ENCODE data around the gene MYO1D. TPM values are rescaled to one million over a fixed set of nuclear protein-coding genes. Genes with fewer than 3 reads are reported as not detected.

MYO1D gene
- total RNA-seq, 2 experiments from 2014 or later: 2.2 to 2.3 TPM

GRCh38 chr17:32519228-32520103 lies 357.5 kb downstream of the MYO1D start:
- no peaks in the 10 kb centered on the region for H3K27me3 Mint-ChIP-seq (ENCODE audit: low read depth)
- H3K27ac Mint-ChIP-seq: peak overlapping the region; percentile 87
- H3K36me3 Mint-ChIP-seq (ENCODE audit: low read depth): peaks cover 8% of the 10 kb centered on the region
- H3K4me1 Mint-ChIP-seq (ENCODE audit: low read depth): peaks cover 85% of the 10 kb centered on the region
- peak overlapping the region; percentile 74 for H3K4me3 Mint-ChIP-seq
- ChIA-PET CTCF (interaction anchor here (0.7 to 1.8 kb wide), 4 partner anchors 28 to 75 kb away, joined by 3 to 5 read pairs (median 4); partner anchors contain the start of genes CDK5R1 and PSMD11), POLR2A (interaction anchor here (1.0 to 2.6 kb wide), 4 partner anchors 8 to 31 kb away, joined by 3 to 22 read pairs (median 4); no protein-coding TSS in a partner anchor)
- H3K9me3 Mint-ChIP-seq (ENCODE audit: insufficient read depth): no peaks in the 10 kb centered on the region
- ATAC-seq (peak; percentile 45), DNase-seq (peak; percentile 70)

GRCh38 chr17:32518646-32519227 lies 358.2 kb downstream of the MYO1D start:
- Mint-ChIP-seq H3K4me1 (ENCODE audit: low read depth) (peaks cover 79% of the 10 kb centered on the region), H3K9me3 (ENCODE audit: insufficient read depth) (no peaks in the 10 kb centered on the region), H3K4me3 (peak overlapping the region; percentile 13), H3K27ac (peak overlapping the region; percentile 68), H3K36me3 (ENCODE audit: low read depth) (peaks cover 8% of the 10 kb centered on the region), H3K27me3 (ENCODE audit: low read depth) (no peaks in the 10 kb centered on the region)
- ATAC-seq (no peak), DNase-seq (no peak)
- CTCF ChIA-PET: interaction anchor here (0.7 to 1.4 kb wide), 2 partner anchors 28 to 31 kb away, joined by 3 to 5 read pairs; partner anchors contain the start of gene CDK5R1
- POLR2A ChIA-PET: interaction anchor here (1.3 to 2.6 kb wide), 3 partner anchors 14 to 32 kb away, joined by 4 to 22 read pairs (median 4); partner anchors contain the start of gene CDK5R1

- DNase-seq (no peak), ATAC-seq (no peak)
- H3K36me3 Mint-ChIP-seq (ENCODE audit: low read depth): peaks cover 6% of the 10 kb centered on the region
- peak overlapping the region; percentile 67 for H3K27ac Mint-ChIP-seq
- H3K9me3 Mint-ChIP-seq (ENCODE audit: insufficient read depth): no peaks in the 10 kb centered on the region
- H3K4me1 Mint-ChIP-seq (ENCODE audit: low read depth): peaks cover 75% of the 10 kb centered on the region
- H3K27me3 Mint-ChIP-seq (ENCODE audit: low read depth): no peaks in the 10 kb centered on the region
- ChIA-PET CTCF (interaction anchor here (0.8 to 1.4 kb wide), 8 partner anchors 11 to 70 kb away, joined by 3 to 9 read pairs (median 3); partner anchors contain the start of gene CDK5R1), POLR2A (interaction anchor here (0.6 to 2.6 kb wide), 4 partner anchors 13 to 90 kb away, joined by 3 to 22 read pairs (median 4); partner anchors contain the start of gene CDK5R1)
- H3K4me3 Mint-ChIP-seq: no peak overlapping the region
Observed at GRCh38 chr17:32517982-32518381, 358.9 kb downstream of the MYO1D start.

- CTCF ChIA-PET: interaction anchor here (0.8 to 1.3 kb wide), 8 partner anchors 12 to 71 kb away, joined by 3 to 9 read pairs (median 3); partner anchors contain the start of gene CDK5R1
Observed at GRCh38 chr17:32516940-32517701, 359.8 kb downstream of the MYO1D start.

GRCh38 chr17:32516450-32516849 lies 360.5 kb downstream of the MYO1D start:
- no peaks in the 10 kb centered on the region for H3K27me3 Mint-ChIP-seq (ENCODE audit: low read depth)
- ChIA-PET POLR2A (interaction anchor here (1.5 to 2.6 kb wide), 2 partner anchors 12 to 30 kb away, joined by 3 to 22 read pairs; partner anchors contain the start of gene CDK5R1), CTCF (interaction anchor here (1.0 to 1.4 kb wide), 4 partner anchors 28 to 72 kb away, joined by 3 to 6 read pairs (median 3); partner anchors contain the start of gene PSMD11)
- DNase-seq (no peak), ATAC-seq (no peak)
- H3K27ac Mint-ChIP-seq: no peak overlapping the region
- H3K4me1 Mint-ChIP-seq (ENCODE audit: low read depth): peaks cover 68% of the 10 kb centered on the region
- peaks cover 2% of the 10 kb centered on the region for H3K36me3 Mint-ChIP-seq (ENCODE audit: low read depth)
- H3K9me3 Mint-ChIP-seq (ENCODE audit: insufficient read depth): no peaks in the 10 kb centered on the region
- H3K4me3 Mint-ChIP-seq: no peak overlapping the region

More at GRCh38 chr17:32516940-32517701, 359.8 kb downstream of the MYO1D start:
- Mint-ChIP-seq H3K27ac (peak overlapping the region; percentile 81), H3K36me3 (ENCODE audit: low read depth) (peaks cover 2% of the 10 kb centered on the region), H3K27me3 (ENCODE audit: low read depth) (no peaks in the 10 kb centered on the region), H3K9me3 (ENCODE audit: insufficient read depth) (no peaks in the 10 kb centered on the region), H3K4me1 (ENCODE audit: low read depth) (peaks cover 67% of the 10 kb centered on the region), H3K4me3 (peak overlapping the region; percentile 30)
- POLR2A ChIA-PET: interaction anchor here (0.6 to 2.6 kb wide), 2 partner anchors 12 to 91 kb away, joined by 3 to 22 read pairs; no protein-coding TSS in a partner anchor
- peak; percentile 41 for DNase-seq
- ATAC-seq: peak; percentile 40

- Mint-ChIP-seq H3K27ac (no peak overlapping the region), H3K4me3 (no peak overlapping the region), H3K9me3 (ENCODE audit: insufficient read depth) (no peaks in the 10 kb centered on the region), H3K27me3 (ENCODE audit: low read depth) (no peaks in the 10 kb centered on the region), H3K36me3 (ENCODE audit: low read depth) (no peaks in the 10 kb centered on the region), H3K4me1 (ENCODE audit: low read depth) (peaks cover 67% of the 10 kb centered on the region)
- ATAC-seq (no peak), DNase-seq (no peak)
- CTCF ChIA-PET: interaction anchor here (1.0 to 1.4 kb wide), 4 partner anchors 27 to 72 kb away, joined by 3 to 6 read pairs (median 4); partner anchors contain the start of gene PSMD11
- POLR2A ChIA-PET: interaction anchor here (1.0 to 1.5 kb wide), 2 partner anchors 20 to 29 kb away, joined by 3 to 4 read pairs; partner anchors contain the start of gene CDK5R1
Observed at GRCh38 chr17:32515677-32516383, 361.1 kb downstream of the MYO1D start.

GRCh38 chr17:32514606-32515005 lies 362.3 kb downstream of the MYO1D start:
- no peaks in the 10 kb centered on the region for H3K27me3 Mint-ChIP-seq (ENCODE audit: low read depth)
- H3K27ac Mint-ChIP-seq: no peak overlapping the region
- no peaks in the 10 kb centered on the region for H3K36me3 Mint-ChIP-seq (ENCODE audit: low read depth)
- POLR2A ChIA-PET: interaction anchor here (1.0 kb wide), 1 partner anchor 19 kb away, joined by 4 read pairs; no protein-coding TSS in a partner anchor
- no peak overlapping the region for H3K4me3 Mint-ChIP-seq
- no peaks in the 10 kb centered on the region for H3K9me3 Mint-ChIP-seq (ENCODE audit: insufficient read depth)
- no peak for ATAC-seq
- peaks cover 60% of the 10 kb centered on the region for H3K4me1 Mint-ChIP-seq (ENCODE audit: low read depth)
- CTCF ChIA-PET: interaction anchor here (1.0 kb wide), 1 partner anchor 10 kb away, joined by 3 read pairs; no protein-coding TSS in a partner anchor
- DNase-seq: no peak

- H3K4me3 Mint-ChIP-seq: no peak overlapping the region
- DNase-seq (no peak), ATAC-seq (no peak)
- no peaks in the 10 kb centered on the region for H3K36me3 Mint-ChIP-seq (ENCODE audit: low read depth)
- no peaks in the 10 kb centered on the region for H3K27me3 Mint-ChIP-seq (ENCODE audit: low read depth)
- H3K9me3 Mint-ChIP-seq (ENCODE audit: insufficient read depth): no peaks in the 10 kb centered on the region
- CTCF ChIA-PET: interaction anchor here (0.9 to 1.2 kb wide), 2 partner anchors 51 to 70 kb away, joined by 3 to 4 read pairs; partner anchors contain the start of gene PSMD11
- no peak overlapping the region for H3K27ac Mint-ChIP-seq
- H3K4me1 Mint-ChIP-seq (ENCODE audit: low read depth): peaks cover 53% of the 10 kb centered on the region
- POLR2A ChIA-PET: no interaction called here
Observed at GRCh38 chr17:32513579-32513978, 363.3 kb downstream of the MYO1D start.

- POLR2A ChIA-PET: interaction anchor here (1.2 kb wide), 1 partner anchor 9 kb away, joined by 6 read pairs; no protein-coding TSS in a partner anchor
Observed at GRCh38 chr17:32512328-32512727, 364.6 kb downstream of the MYO1D start.

GRCh38 chr17:32510466-32510865 lies 366.5 kb downstream of the MYO1D start:
- H3K36me3 Mint-ChIP-seq (ENCODE audit: low read depth): peaks cover 2% of the 10 kb centered on the region
- no peak overlapping the region for H3K27ac Mint-ChIP-seq
- ATAC-seq (no peak), DNase-seq (no peak)
- H3K4me3 Mint-ChIP-seq: no peak overlapping the region
- H3K9me3 Mint-ChIP-seq (ENCODE audit: insufficient read depth): no peaks in the 10 kb centered on the region
- ChIA-PET CTCF (interaction anchor here (1.4 to 3.9 kb wide), 2 partner anchors 22 to 48 kb away, joined by 3 to 10 read pairs; no protein-coding TSS in a partner anchor), POLR2A (no interaction called here)
- peaks cover 22% of the 10 kb centered on the region for H3K4me1 Mint-ChIP-seq (ENCODE audit: low read depth)
- no peaks in the 10 kb centered on the region for H3K27me3 Mint-ChIP-seq (ENCODE audit: low read depth)

More at GRCh38 chr17:32512328-32512727, 364.6 kb downstream of the MYO1D start:
- H3K4me1 Mint-ChIP-seq (ENCODE audit: low read depth): peaks cover 40% of the 10 kb centered on the region
- no peak for ATAC-seq
- no peak overlapping the region for H3K27ac Mint-ChIP-seq
- CTCF ChIA-PET: interaction anchor here (1.2 to 1.4 kb wide), 2 partner anchors 11 to 50 kb away, joined by 4 read pairs; no protein-coding TSS in a partner anchor
- DNase-seq: no peak
- no peak overlapping the region for H3K4me3 Mint-ChIP-seq
- no peaks in the 10 kb centered on the region for H3K9me3 Mint-ChIP-seq (ENCODE audit: insufficient read depth)
- no peaks in the 10 kb centered on the region for H3K27me3 Mint-ChIP-seq (ENCODE audit: low read depth)
- peaks cover under 1% of the 10 kb centered on the region for H3K36me3 Mint-ChIP-seq (ENCODE audit: low read depth)

All from activated CD8-positive, alpha-beta T cell treated with anti-CD3 and anti-CD28 coated beads, Interleukin-2, amount 10 ng/mL, durations not matched to agents 7 days and 5 days (primary cell).